GM19452 (cell line): ENCODE measurements around the gene SPTBN1.
"Not testable (repeated sequence)": the region's sequence is repeated elsewhere in the genome, so short reads cannot be mapped to it uniquely, and the experiment has no call there.

Source experiments
- ATAC-seq: cut with Tn5 transposase; IDR thresholded peaks from one replicate; pipeline ENCODE4 v1.9.1; 2021; ENCODE audit not compliant: unreplicated experiment

SPTBN1 gene

GRCh38 chr2:54500404-54501205 is 44.5 kb downstream of the SPTBN1 start:
- ATAC-seq, result no peak

- ATAC-seq, result no peak
Observed at GRCh38 chr2:54502731-54503130, 46.6 kb downstream of the SPTBN1 start.

DNA sequence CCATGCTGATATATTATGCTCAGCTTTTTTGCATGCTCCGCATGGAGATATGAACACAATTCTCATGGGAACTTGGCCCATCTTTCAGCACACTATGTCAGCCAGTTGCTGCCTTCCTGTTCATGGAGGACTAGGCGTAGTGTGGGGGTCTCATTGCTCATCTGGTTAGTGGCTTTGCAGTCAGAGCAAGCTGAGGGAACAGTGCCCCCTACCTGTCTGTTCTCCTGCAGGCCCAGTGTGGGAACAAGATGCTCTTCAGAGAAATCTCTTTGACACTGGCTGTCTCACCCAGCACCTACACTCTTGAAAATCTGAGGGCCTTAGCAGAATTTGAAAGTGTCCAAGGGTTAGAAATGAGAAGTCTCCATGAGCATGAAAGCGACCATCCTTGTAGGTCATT is 47.1 kb downstream of the SPTBN1 start:
- ATAC-seq, result no peak

DNA sequence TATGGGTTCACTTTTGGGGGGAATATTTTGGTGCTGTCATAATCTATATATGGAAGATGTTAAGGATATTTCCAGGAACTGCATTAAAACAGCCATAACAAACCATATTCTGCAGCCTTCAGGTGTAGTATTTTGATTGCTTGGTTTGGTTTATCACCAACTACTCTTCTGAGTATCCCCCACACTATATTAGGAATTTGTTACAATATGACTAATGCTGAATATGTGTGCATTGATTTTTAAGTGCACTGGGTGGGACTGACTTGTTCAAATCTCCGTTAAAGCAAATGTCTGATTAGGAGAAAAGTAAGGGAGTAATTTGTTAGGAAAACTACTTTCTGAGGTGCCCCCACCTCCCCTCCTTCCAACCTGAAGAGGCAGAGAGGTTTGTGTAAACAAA is 47.7 kb downstream of the SPTBN1 start:
- ATAC-seq, result no peak

GRCh38 chr2:54504866-54505265 is 48.7 kb downstream of the SPTBN1 start:
- no peak for ATAC-seq

DNA sequence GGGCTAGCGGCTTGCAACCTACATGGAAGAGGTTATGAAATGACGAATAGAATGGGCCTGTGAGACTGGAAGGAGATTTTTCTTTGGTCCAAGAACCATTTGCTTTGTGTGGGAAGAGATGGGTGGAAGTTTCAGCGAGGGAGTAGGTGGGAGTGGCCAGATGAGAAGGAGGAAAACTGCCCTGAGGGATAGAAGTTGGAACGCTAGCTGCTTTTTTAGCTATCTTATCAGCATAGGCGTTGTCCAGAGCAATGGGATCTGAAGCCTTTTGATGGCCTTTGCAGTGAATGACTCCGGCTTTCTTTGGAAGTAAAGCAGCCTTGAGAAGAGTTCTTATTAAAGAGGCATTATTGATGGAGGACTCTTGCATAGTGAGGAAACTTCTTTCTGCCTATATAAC is 52.4 kb downstream of the SPTBN1 start:
- no peak for ATAC-seq

- not testable (repeated sequence) for ATAC-seq
Observed at GRCh38 chr2:54509043-54509442, 52.9 kb downstream of the SPTBN1 start.

DNA sequence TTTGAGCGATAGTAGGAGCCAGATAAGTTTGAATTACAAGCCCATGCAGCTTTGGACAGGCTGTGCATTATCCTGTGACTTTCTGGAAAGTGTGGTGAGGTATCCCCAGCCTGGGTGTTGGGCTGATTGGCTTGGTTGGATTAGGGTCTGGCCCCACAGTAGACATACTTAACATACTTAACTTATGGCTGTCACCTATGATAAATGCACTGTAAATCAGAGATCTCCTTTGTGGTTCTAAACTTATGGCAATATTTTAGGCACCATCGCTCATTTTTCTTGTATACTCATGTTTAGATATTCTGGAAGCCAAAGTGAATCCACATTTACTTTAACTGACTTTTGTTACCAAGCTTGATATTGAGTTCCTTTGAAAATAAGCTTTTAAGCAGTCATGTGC is 54.8 kb downstream of the SPTBN1 start:
- ATAC-seq, result no peak

DNA sequence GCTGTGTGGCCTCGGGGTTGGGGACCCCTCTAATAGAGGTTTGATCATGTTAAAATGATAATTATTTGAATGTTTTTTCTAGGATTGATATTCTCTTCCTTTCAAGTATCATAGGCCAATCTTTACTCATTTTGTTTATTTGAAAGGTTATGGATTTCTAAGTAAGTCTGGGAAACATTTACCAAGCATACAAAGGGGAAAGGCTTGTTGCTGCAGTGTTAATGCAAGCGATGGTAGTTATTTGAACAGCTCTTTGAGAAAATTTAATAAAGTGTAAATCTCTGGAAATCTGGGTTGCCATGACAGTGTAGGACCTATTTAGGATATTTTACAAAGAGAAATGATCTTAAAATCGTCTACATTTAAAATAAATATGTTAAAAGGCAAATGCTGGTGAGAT is 56.1 kb downstream of the SPTBN1 start:
- no peak for ATAC-seq

DNA sequence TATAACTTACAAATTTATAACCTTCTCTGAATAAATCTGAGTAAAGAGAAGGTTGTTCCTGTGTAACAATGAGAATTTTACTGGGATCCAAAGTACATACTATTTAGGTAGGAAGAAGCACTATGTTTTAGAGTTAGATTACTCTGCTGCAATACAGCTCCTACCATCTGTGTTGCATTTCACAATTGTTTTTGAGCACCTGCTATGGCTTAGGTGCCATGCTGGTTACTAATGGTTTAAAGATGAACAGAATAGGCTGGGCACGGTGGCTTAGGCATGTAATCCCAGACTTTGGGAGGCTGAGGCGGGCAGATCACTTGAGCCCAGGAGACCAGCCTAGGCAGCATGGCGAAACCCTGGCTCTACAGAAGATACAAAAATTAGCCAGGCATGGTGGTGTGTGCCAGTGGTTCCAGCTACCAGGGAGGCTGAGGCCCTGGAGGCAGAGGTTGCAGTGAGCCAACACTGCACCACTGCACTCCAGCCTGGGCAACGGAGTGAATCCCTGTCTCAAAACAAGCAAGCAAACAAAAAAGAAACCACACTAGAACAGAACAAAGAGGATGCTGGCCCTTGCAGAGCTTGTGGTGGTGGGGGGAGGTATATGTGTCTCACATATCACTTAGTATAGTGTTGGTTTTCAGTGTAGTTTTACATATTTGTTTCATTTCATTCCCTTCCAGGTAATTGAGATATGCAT is 56.7 kb downstream of the SPTBN1 start:
- ATAC-seq, result no peak

- ATAC-seq, result no peak
Observed at GRCh38 chr2:54513363-54513715, 57.2 kb downstream of the SPTBN1 start.

DNA sequence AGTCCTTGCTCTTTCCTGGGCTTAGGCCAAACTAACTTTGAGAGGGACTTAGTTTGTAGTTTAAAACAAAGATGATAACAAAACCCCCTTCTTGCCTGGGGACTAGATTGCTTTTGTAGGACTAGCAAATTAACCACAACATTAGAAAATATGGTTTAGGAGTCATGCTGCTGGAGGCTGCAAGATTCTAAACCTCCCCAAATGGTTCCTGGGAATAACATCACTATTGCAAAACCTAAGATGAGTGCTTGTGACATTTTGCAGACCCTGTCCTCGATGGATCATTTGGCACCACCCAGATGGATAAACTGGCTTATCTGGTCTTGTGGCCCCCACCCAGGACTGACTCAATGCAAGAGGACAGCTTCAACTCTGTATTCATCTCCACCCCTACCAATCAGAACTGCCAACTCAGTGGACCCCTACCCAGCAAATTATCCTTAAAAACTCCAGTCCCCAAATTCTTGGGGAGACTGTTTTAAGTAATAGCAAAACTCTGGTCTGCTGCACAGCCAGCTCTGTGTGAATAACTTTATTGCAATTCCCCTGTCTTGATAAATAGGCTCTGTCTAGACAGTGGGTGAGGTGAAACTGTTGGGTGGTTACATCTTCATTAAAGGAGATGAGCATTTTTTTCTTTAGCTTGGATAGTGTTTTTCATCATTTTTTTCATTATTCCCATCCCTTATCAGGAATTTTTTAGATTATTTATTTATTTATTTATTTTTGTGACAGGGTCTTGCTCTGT is 58.9 kb downstream of the SPTBN1 start:
- no peak for ATAC-seq

DNA sequence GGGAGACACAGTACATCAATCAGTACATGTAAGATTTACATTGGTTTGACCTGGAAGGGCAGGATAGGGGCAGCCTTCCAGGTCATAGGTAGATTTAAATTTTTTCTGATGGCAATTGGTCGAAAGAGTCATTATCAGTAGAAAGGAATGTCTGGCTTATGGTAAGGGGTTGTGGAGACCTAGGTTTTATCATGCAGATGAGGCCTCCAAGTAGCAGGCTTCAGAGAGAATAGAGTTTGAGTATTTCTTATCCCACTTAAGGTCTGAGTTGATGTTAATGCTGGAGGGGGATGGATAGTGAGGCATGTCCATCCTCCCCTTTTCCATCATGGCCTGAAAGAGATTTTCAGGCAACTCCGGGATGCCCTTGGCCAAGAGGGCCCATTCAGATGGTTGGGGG is 60.7 kb downstream of the SPTBN1 start:
- no peak for ATAC-seq

GRCh38 chr2:54518016-54518415 is 61.9 kb downstream of the SPTBN1 start:
- ATAC-seq, result not testable (repeated sequence)

DNA sequence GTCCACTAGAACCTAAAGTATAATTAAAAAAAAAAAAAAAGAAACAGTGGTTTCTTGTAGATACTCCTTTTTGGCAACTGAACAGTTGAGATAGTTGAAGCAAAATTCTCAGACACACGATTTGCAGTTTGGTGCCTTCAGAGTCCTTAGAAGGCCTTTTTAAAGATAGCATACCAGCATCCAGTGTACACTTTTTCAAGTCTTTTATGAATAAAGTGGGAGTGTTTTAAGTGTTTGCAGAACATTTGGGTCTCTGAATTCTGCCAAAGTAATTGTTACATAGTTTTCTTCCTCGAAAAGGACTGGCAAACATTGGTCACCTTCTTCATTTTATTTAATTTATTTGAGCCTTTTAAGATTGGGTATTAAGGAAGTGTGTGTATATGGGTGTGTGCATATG is 62.3 kb downstream of the SPTBN1 start:
- no peak for ATAC-seq

- no peak for ATAC-seq
Observed at GRCh38 chr2:54519841-54520459, 63.8 kb downstream of the SPTBN1 start.

DNA sequence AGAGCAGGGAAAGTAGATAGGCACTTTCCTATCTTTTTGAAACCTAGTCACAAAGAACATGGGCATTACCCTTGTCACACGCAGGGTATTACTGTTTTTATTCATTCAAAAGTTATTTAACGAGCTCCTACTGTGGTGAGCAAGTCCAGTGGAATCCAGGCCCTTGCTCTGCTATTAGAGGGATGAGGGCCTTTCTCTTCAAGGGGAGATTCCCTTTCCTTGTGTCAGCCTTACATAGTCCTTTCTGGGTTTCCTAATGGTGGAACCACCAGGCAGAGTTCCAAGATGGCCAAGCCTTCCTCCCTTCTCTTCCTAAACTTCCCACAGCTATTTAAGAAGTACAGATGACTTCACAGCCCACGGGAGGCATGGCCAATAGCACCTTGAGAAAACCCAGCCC is 64.6 kb downstream of the SPTBN1 start:
- no peak for ATAC-seq

GRCh38 chr2:54522624-54523281 is 66.6 kb downstream of the SPTBN1 start:
- no peak for ATAC-seq

DNA sequence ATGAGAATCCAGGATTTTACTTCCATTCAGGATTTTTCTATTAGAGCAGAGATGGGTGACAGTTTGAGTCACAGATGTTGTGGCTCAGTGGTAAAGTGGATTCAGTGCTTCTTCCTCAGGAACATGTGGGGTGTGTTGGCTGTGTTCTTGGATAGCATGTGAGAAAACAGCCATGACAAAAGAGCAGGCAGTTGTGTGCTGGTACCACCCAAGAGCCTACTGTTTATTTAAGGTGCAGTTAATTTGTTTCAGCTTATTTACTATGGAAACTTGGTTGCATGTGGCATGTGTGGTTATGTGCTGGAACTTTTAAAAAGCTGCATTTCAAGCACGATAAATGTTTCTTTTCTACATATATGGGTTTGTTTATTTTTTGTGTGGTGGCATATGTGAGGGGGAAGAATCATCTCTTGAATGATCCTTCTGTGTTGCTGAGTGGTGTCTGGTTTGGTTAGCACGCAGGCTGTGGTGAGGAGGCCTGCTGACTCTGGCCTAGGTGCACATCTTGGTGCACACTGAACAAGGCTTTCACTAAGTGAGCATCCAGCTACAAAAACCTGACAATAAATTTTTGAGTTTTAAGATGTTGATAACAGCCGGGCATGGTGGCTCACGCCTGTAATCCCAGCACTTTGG is 67.3 kb downstream of the SPTBN1 start:
- ATAC-seq, result no peak

GRCh38 chr2:54524226-54524991 is 68.3 kb downstream of the SPTBN1 start:
- ATAC-seq, result peak; percentile 75
